ENCODE data around the gene MPIG6B.

MPIG6B gene

GRCh38 chr6:31768363-31769257 lies 45.4 kb downstream of the MPIG6B start:
- Histone ChIP-seq H3K9me3 (ENCODE audit: control insufficient read depth, insufficient read depth, low read depth, low read length) (no peaks in the 10 kb centered on the region), H3K27ac (ENCODE audit: extremely low read depth, low read depth, low read length) (no peak overlapping the region), H3K4me1 (ENCODE audit: control insufficient read depth, insufficient read depth, low read length) (no peaks in the 10 kb centered on the region), H3K4me3 (ENCODE audit: low read depth, low read length) (no peak overlapping the region), H3K36me3 (ENCODE audit: control insufficient read depth in 2 of 2, insufficient read depth in 1 of 2, low read length in 2 of 2) (peaks cover 0 to 13% of the 10 kb centered on the region in 2 experiments; a peak in 1 of 3 replicates)
- ChIA-PET POLR2A (interaction anchor here (1.0 to 7.2 kb wide), 8 partner anchors 19 to 114 kb away, joined by 3 to 48 read pairs (median 3); partner anchors contain the start of genes HSPA1B and NEU1), CTCF (interaction anchor here (0.5 to 2.6 kb wide), 25 partner anchors 8 to 820 kb away, joined by 3 to 50 read pairs (median 10); partner anchors contain the start of genes CLIC1, DDAH2, LSM2 and LY6G5C)
- no peak for TF ChIP-seq ZNF133 (tag by site-specific recombination; IDR thresholded peaks at IDR 0.05)
- peak; percentile 32; the same call in 1 of the 2 replicates for TF ChIP-seq PRDM1 (tag by site-specific recombination; IDR thresholded peaks at IDR 0.05)

GRCh38 chr6:31769684-31770371 lies 46.7 kb downstream of the MPIG6B start:
- no peaks in the 10 kb centered on the region for H3K9me3 ChIP-seq (ENCODE audit: control insufficient read depth, insufficient read depth, low read depth, low read length)
- H3K4me3 ChIP-seq (ENCODE audit: low read depth, low read length): no peak overlapping the region
- no peaks in the 10 kb centered on the region for H3K4me1 ChIP-seq (ENCODE audit: control insufficient read depth, insufficient read depth, low read length)
- ChIA-PET CTCF (interaction anchor here (0.6 to 2.6 kb wide), 51 partner anchors 10 to 1493 kb away, joined by 3 to 50 read pairs (median 5); partner anchors contain the start of genes C6orf47, CLIC1, DDAH2 and GPANK1), POLR2A (interaction anchor here (0.6 to 7.2 kb wide), 25 partner anchors 13 to 228 kb away, joined by 3 to 48 read pairs (median 3); partner anchors contain the start of genes CLIC1, CSNK2B, DDX39B and HSPA1B)
- H3K27ac ChIP-seq (ENCODE audit: extremely low read depth, low read depth, low read length): no peak overlapping the region
- H3K36me3 ChIP-seq (ENCODE audit: control insufficient read depth in 2 of 2, insufficient read depth in 1 of 2, low read length in 2 of 2): peaks cover 0 to 1% of the 10 kb centered on the region in 2 experiments; a peak in 1 of 3 replicates
- TF ChIP-seq ZNF561 (tag by site-specific recombination; IDR thresholded peaks at IDR 0.05; ENCODE audit: borderline replicate concordance): no peak
- TF ChIP-seq ZBTB10 (tag by site-specific recombination; IDR thresholded peaks at IDR 0.05): peak; percentile 73
- 0 out of 2 replicates have a peak, but pooled peaks have one; percentile 32 for TF ChIP-seq ZFP69B (tag by site-specific recombination; IDR thresholded peaks at IDR 0.05)
- no peak for TF ChIP-seq ZNF280D (tag by site-specific recombination; IDR thresholded peaks at IDR 0.05)
- TF ChIP-seq REPIN1 (tag by site-specific recombination; IDR thresholded peaks at IDR 0.05; ENCODE audit: low read depth): 0 out of 2 replicates have a peak, but pooled peaks have one; percentile 19
- TF ChIP-seq CTCF (tag by site-specific recombination; IDR thresholded peaks at IDR 0.05): peak; percentile 93
- TF ChIP-seq TSHZ1 (tag by site-specific recombination; IDR thresholded peaks at IDR 0.05; ENCODE audit: borderline replicate concordance): no peak
- TF ChIP-seq ZNF394 (tag by site-specific recombination; IDR thresholded peaks at IDR 0.05; ENCODE audit: borderline replicate concordance): no peak
- no peak for TF ChIP-seq ZBTB11 (tag by site-specific recombination; conservative IDR thresholded peaks at IDR 0.05; ENCODE audit: low read depth)
- TF ChIP-seq SP3 (tag by site-specific recombination; IDR thresholded peaks at IDR 0.05): peak; percentile 42; the same call in 1 of the 2 replicates
- no peak for TF ChIP-seq ZNF677 (tag by site-specific recombination; IDR thresholded peaks at IDR 0.05)
